ACHN (cell line): ENCODE measurements around the gene GNAQ.

Experiments used
- DNase-seq: peaks from one replicate; pipeline ENCODE4 v3.0.0-alpha.2; 2015
- in situ Hi-C: cut with HindIII; loops from 2 replicates; pipeline ENCODE4 v1.10.0; 2017; ENCODE audit warnings: low sequenced_read_pairs, low pct_ligation_motif_present, low pct_unique_long_range_greater_than_20kb

GNAQ gene

DNA sequence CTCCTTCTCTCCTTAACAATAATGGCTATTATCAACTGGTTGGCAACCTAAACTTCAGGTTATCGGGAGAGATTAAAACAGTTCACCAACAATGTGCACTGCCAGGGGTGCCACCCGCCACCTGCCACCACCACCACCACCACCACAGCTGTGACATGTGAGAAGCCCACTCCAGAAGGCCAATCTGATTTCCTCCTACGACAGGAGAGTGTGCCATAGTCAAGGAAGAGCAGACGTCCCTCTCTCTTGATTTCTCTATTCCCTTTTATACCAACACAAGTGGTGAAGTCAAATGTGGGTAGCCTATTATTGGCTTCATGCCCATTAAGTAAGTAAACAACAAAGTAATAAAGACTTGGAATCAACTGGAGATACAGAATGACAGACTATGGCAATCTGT, 22.4 kb downstream of the GNAQ start:
- in situ Hi-C loops: no loop called here
- DNase-seq: no peak

DNA sequence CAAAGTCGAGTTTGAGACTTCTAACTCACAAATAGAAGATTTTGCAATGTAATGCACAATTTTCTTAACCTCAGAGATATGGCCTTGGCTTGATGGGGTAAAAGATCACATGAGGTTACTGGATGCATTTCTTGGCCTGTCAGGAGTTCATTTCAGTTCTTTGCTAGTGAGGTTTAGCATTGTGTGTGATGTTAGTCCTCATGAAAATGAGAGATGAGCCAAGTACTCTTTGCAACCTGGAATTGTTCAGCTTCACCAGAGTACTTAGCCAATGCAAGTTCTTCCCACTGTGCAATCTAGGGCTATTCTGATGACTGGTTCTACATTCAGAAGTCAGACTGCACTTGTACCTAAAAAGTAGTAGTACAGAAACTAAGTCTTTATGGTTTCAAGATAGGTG, 24.9 kb downstream of the GNAQ start:
- DNase-seq: no peak
- in situ Hi-C loops: no loop called here

DNA sequence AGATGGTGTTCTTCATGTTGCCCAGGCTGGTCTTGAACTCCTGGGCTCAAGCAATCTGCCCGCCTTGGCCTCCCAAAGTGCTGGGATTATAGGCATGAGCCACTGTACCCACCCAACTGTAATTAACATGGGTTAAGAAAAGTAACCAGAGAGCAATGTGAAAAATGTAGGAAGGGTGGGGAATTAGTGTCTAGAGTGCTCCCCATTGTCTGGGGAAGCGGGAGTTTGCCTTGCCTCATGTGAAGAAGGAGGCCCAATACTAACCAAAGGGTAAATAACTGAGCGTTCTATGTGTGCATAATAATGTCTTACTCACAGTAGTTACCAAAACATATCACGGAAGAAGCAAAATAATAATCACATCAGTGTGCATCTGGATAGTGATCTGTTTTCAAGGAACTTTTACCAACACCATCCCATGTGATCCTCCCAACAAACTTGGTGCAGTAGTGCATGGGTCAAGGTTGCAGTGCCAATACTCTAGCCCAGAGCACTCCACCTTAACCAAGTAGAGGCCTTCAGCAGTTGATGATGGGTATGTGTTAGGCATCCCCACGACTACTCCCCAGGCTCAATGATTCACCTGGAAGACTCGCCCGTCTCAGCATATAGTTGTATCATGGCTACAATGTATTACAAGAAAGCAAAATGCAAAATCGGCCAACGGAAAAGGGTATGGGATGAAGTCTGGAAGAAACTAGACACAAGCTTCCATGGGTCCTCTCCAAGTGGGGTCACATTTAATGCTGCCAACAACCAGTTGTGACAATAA, 26.2 kb downstream of the GNAQ start:
- no peak for DNase-seq
- in situ Hi-C loops: no loop called here

DNA sequence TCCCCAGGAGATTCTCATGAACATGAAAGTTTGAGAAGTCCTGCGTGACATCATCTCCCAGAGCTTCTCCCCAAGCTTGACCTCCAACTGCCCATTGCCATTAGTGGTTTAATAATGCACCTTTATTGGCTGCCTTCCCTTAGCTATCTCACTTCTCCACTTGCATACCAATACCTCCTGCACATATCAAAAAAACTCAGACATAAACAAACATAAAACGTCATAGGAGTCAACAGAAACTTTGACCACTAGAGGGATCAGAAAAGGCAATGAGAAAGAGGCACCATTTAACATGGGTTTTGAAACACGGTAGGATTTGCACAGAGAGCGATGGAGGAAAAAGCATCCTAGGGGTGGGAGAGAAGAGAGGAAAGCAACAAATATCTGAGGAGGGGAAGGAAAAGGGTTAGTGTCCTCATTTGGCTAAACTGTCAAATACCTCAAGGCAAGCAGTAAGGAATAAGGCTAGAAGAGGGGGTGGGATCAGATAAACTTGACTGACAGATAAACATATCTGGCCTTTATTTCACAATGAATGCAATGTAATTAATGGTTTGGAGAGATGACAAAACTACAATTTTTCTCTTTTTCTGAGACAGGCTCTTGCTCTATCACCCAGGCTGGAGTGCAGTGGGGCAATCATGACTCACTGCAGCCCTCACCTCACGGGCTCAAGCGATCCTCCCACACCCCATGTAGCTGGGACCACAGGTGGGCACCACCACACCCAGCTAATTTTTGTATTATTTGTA, 27.0 kb downstream of the GNAQ start:
- DNase-seq: no peak
- in situ Hi-C loops: no loop called here

DNA sequence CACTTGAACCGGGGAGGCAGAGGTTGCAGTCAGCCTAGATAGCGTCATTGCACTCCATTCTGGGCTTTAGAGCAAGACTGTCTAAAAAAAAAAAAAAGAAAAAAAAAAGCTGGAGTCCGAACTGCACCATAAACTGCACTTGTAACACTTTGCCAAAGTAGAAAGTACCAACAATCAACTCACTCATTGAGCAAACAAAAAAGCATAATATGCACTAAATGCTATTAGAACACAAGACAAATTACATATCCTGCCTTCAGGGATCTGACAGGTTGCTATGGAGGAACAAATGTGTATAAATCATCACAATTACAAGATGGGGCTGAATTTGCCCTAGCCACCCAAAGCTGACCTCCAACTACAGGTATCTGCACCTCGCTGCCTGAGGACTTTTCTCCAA, 27.9 kb downstream of the GNAQ start:
- in situ Hi-C loops: no loop called here
- DNase-seq: no peak

DNA sequence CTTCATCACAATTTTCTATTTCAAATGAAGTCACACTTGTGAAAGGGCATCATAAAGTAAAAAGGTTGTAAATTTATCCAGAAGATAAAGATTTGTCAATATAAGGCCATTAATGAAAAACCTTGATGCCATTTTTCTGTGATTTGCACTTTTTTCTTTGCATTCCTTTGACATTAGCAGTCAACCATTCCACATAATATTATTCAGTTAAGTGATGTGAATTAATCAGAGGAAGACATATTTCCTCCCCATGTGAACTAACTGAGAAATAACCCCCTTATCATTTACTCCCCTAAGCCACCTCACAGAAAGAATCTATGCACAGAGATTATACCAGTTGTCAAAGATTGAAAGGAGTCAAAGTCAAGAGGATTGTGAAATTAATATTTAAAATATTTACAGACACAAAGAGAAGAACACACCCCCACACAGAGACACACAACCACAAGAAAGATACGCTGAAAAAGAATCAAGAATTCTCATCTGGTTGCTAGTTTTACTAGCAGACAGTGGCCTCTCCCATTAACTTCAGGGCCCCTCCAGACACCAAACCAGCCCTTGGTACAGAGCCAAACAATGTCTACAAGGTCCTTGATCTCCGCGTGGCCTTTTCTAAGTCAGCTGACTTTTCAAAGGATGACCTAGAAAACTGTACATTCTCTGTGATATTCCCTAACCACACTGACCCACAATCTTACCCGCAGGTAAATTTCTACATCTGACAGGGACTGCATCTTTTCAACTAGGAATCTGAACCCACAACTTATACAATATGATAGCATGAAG, 29.5 kb downstream of the GNAQ start:
- DNase-seq: no peak
- in situ Hi-C loops: no loop called here

DNA sequence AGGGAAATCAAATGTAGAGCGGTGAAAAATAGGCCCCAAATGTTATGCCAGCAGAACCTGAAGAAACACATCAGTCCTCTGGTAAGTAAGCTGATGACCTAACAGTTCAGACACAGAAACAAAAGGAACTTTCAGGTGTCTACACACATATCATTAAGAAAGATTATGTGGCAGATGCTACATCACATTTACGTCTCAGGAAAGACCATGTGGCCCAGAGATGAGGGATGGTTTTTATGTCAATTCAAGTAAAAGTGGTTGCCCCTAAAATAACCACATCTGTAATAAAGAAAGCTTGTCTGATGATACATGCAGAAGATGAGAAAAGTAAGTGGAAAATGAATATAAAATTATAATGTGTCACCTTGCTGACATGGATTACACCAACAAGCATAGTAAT, 31.4 kb downstream of the GNAQ start:
- in situ Hi-C loops: no loop called here
- DNase-seq: no peak

DNA sequence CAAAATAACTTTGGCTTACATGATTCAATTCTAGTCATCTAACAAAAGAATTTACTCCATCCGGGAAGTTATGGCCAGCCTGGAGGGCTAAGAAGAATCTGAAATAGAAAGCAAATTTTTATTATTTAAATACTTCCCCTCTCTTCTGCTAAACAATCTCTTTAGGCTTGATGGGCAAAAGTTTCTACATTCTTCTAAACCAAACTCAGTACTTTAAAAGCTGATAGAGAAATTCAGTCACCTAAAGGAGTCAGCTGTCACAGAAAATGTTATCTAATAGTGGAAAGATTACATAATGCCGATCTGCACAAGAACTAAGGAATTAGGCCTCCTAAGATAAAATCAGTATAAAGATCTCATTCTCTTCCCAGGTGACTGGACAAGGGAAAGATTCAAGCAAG, 32.4 kb downstream of the GNAQ start:
- no peak for DNase-seq
- in situ Hi-C loops: no loop called here

DNA sequence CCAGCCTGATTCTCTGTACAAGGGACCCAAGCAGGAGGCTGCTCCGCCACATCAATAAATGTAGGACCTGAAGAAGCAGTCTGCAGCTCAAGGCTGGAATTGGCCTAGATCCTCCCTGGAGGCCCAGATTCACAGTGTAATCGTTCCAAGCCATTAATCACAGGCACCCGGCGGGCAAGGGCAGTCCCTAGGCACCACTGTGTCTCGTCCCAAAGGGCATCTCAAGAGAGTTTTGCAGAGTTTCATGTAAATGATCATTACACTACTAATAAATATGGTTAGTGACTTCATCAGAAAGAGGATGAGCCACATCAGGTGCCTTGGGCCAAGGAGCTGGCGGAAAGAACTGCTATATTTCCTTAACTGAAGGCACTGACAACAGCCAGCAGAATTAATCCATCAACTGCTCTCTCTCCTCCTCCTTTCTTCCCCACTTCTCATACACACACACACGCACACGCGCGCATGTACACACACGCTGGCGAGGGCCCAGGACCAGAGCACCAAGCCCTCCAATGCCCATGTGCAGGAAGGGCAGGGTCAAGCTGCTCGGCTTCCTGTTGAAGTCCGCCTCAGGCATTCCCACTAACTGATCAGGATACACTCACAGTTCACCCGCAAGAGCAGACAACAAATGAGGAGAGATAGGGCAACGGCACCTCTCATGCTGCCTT, 33.9 kb downstream of the GNAQ start:
- in situ Hi-C loops: no loop called here
- DNase-seq: peak; percentile 53

DNA sequence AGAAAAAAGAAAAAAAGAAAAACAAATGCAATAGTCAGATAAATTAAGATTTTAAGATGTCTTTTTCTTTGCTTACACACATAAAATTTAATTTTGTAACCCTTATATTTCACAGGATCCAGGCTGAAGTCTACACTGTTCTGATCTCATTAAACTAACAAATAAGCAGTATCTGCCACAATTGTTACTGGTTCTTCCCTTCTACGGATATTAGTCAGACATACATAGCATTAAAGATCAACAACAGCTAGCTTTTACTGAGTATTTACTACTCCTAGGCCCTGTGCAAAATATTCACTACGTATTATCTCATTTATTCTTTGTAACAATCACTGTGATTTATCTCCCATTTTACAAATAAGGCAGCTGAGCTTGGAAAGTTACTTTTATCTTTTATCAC, 34.9 kb downstream of the GNAQ start:
- in situ Hi-C loops: no loop called here
- DNase-seq: no peak

DNA sequence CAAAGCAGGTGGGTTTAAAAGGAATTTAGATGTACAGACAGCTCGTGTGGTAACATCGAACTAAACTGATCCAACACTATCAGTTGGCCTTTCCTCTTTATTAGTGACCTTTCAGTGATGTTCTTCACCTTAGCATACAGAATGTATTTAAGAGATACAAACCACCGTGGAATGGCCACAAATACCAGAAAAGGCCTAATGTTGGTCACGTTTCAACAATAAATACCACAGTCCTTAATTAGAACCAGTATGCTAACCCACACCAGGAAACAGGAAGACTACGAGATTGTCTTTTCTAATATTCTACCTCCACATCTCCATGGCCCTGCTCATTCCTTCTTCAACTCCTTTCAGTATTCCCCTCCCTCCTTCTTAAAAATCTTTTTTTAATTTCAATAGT, 40.4 kb downstream of the GNAQ start:
- in situ Hi-C loops: no loop called here

DNA sequence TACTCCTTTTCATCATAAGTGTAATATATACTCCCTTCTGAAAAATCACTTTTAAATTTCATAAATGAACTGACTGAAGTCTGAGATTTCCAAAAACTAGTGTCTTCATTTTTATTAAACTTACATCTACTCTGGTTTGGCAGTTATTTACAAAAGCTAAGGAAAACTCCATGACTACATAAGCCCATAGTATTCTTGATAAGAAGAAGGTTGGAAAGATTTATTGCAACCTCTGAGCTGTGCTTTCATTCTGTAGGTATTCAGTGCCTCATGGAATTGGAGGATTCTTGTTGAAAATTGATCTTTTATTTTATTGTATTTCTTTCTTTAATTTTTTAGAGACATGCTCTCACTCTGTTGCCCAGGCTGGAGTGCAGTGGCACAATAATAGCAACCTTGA, 41.7 kb downstream of the GNAQ start:
- in situ Hi-C loops: no loop called here
- DNase-seq: no peak

More for the DNA sequence above, 40.4 kb downstream of the GNAQ start:
- DNase-seq: no peak

DNA sequence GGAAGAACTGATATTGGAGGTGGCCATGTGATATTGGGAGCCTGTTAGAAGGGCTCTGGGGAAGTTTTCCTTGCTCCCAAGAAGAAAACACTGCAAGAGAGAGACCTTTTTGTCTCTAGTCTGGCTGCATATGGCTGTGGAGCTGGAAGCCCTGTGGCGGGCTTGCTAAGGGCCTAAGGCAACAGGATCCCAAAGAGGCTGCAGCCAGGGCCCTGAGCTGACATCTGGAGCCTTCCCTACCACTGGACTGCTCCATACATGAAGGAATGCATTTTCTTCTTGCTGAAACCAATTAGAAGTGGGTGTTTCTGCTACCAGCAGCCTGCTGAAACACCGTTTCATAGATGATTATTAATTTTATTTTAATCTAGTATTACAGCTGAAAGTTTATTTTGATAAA, 42.2 kb downstream of the GNAQ start:
- in situ Hi-C loops: no loop called here
- DNase-seq: no peak

DNA sequence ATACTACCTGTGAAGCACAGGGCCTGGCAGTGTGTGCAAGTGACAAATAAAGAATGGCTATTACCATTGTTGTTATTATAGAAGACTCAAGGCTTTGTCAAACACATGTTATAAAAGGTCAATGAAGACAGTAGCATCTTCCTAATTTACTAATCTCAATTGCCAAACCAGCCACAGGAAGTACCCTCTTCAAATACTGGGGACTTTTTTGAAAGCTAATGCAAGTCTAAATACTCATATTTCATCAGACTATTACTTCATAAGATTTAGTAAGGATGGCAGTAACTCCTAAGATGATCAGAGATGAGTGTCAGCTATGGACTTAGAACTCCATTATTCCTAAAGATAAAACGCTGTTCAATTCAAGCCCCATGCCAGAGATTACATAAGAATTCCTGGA, 43.0 kb downstream of the GNAQ start:
- in situ Hi-C loops: no loop called here
- DNase-seq: no peak

DNA sequence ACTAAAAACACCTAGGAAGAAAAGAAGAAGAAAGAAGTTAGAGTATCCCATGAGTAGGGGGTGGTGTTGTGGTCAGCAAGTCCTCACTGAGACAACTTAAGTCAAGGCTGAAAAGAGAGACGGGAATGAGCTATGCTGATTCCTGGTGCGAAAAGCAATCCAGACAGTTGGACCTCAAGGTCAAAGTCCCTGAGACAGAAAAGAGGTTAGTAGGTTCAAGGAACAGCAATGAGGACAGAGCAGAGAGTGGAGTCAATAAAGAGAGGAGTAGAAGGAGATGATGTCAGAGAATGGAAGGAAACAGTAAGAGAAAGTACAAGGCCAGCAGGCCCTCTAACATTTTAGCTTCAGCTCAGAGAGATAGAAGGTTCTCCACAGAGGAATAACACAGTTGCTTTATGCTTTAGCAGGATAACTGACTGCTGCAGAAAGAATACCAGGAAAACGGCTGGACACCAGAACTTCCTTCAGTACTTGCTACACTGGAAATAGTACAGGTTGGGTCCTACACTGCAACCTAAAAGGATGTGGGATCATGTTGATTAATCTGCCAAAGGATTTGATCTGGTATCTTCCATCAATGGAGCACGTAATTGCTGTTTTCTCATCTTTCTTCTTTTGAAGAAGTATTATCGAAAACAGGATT, 43.6 kb downstream of the GNAQ start:
- DNase-seq: no peak

DNA sequence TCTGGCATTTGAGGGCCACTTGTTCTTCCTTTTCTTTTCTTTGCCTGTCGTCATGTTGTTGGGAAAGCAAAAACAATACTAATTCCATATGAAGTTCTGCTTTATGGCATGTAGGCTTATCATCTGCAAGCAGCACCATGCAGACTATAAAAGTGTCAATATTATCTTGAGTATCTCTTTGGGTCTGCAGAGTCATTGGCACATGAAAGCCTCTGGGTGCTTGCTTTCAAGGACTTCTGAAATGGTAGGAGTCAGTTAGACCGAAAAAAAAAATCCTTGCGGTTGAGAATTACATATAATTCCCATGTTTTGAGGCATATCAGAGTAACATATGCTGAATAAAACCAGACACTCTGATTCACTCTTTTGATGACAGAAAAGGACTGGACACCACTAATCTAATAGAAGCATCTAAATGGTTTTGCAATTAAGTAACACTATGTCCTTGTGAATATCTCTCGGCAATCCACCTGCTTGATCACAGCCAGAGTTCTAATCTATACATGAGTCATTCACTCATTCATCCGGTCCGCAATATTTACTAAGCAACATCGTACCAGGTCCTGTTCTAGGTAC, 44.4 kb downstream of the GNAQ start:
- no peak for DNase-seq
- in situ Hi-C loops: no loop called here

More for the DNA sequence above, 43.6 kb downstream of the GNAQ start:
- in situ Hi-C loops: no loop called here

DNA sequence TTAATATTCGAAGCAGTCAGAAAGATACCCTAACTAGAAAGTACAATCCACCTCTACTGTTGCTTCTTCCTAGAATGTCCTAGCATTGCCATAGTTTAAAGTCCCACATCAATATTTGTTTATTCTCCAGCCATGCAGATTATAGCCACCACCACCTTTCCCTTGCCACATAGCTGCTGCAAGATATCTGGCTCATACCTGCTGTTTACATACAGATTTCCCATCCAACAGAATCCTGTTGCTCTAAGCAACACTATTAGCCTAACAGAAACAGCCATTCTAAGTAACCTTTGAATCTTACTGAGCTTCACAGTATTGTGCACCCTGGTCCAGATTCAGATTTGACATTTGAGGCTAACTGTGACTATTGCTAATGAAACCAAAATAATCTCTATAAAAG, 45.6 kb downstream of the GNAQ start:
- no peak for DNase-seq
- in situ Hi-C loops: no loop called here

DNA sequence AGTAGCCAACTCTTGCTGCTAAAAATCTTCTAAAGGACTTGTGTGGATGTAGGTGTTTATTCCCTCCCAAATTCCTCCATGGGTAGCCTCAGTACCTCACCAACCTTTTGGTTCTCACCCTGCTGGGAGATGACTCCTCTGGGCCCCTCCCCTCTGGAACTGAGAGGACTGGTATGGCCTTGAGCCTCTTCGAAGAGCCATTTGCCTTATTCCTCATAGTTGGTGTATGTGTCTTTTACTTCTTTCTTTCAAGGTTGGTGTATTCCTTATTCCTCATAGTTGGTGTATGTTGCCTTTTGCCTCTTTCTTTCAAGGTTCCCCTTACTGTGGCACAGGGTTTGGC, 48.3 kb downstream of the GNAQ start:
- in situ Hi-C loops: no loop called here
- no peak for DNase-seq
